ENCODE results near the gene PXDN. TPM values are rescaled to one million over a fixed set of nuclear protein-coding genes. Genes with fewer than 3 reads are reported as not detected.

Gene PXDN
- total RNA-seq, 2 donors from 2014 or later = 9.5 to 20.0 TPM

GRCh38 chr2:1685957-1686783 is 58.1 kb downstream of the PXDN start:
- no peak overlapping the region for H3K27ac ChIP-seq
- no peak overlapping the region for H3K4me3 ChIP-seq
- H3K9ac ChIP-seq (ENCODE audit: low read depth in 2 of 2, low read length in 2 of 2) = no peak overlapping the region
- H3K9me3 ChIP-seq = no peaks in the 10 kb centered on the region
- no peak for TF ChIP-seq CTCF (IDR thresholded peaks at IDR 0.05)
- no peaks in the 10 kb centered on the region for H3K36me3 ChIP-seq
- no peaks in the 10 kb centered on the region for H3K4me1 ChIP-seq
- no peak for DNase-seq
- intact Hi-C loops (cut with DNase I) = no loop called here
- H3K27me3 ChIP-seq = no peaks in the 10 kb centered on the region

GRCh38 chr2:1685078-1685956 is 59.0 kb downstream of the PXDN start:
- no peak for DNase-seq
- H3K9me3 ChIP-seq = no peaks in the 10 kb centered on the region
- H3K4me3 ChIP-seq = no peak overlapping the region
- no peak overlapping the region for H3K9ac ChIP-seq (ENCODE audit: low read depth in 2 of 2, low read length in 2 of 2)
- no peak overlapping the region for H3K27ac ChIP-seq
- H3K4me1 ChIP-seq = no peaks in the 10 kb centered on the region
- no peak for TF ChIP-seq CTCF (IDR thresholded peaks at IDR 0.05)
- intact Hi-C loops (cut with DNase I) = no loop called here
- H3K36me3 ChIP-seq = no peaks in the 10 kb centered on the region
- H3K27me3 ChIP-seq = no peaks in the 10 kb centered on the region

- intact Hi-C loops (cut with DNase I) = no loop called here
- Histone ChIP-seq H3K4me1 (no peaks in the 10 kb centered on the region), H3K9me3 (no peaks in the 10 kb centered on the region), H3K4me3 (no peak overlapping the region), H3K36me3 (no peaks in the 10 kb centered on the region), H3K27ac (no peak overlapping the region), H3K27me3 (no peaks in the 10 kb centered on the region), H3K9ac (ENCODE audit: low read depth in 2 of 2, low read length in 2 of 2) (no peak overlapping the region)
- DNase-seq = no peak
- TF ChIP-seq CTCF (IDR thresholded peaks at IDR 0.05) = no peak
Observed at GRCh38 chr2:1683297-1683696, 61.0 kb downstream of the PXDN start.

GRCh38 chr2:1682181-1682440 is 62.2 kb downstream of the PXDN start:
- Histone ChIP-seq H3K27me3 (no peaks in the 10 kb centered on the region), H3K4me1 (no peaks in the 10 kb centered on the region), H3K27ac (no peak overlapping the region), H3K4me3 (no peak overlapping the region), H3K9me3 (no peaks in the 10 kb centered on the region), H3K36me3 (no peaks in the 10 kb centered on the region), H3K9ac (ENCODE audit: low read depth in 2 of 2, low read length in 2 of 2) (no peak overlapping the region)
- intact Hi-C loops (cut with DNase I) = no loop called here
- no peak for DNase-seq
- no peak for TF ChIP-seq CTCF (IDR thresholded peaks at IDR 0.05)

GRCh38 chr2:1681323-1682180 is 62.8 kb downstream of the PXDN start:
- H3K9ac ChIP-seq (ENCODE audit: low read depth in 2 of 2, low read length in 2 of 2) = no peak overlapping the region
- H3K9me3 ChIP-seq = no peaks in the 10 kb centered on the region
- intact Hi-C loops (cut with DNase I) = no loop called here
- DNase-seq = no peak
- H3K27ac ChIP-seq = no peak overlapping the region
- no peaks in the 10 kb centered on the region for H3K27me3 ChIP-seq
- H3K4me1 ChIP-seq = no peaks in the 10 kb centered on the region
- H3K36me3 ChIP-seq = no peaks in the 10 kb centered on the region
- TF ChIP-seq CTCF (IDR thresholded peaks at IDR 0.05) = no peak
- no peak overlapping the region for H3K4me3 ChIP-seq
